Psoas muscle (tissue), 8 donors: ENCODE results near the gene SLC28A3. TPM values are rescaled to one million over a fixed set of nuclear protein-coding genes. Genes with fewer than 3 reads are reported as not detected.

Source experiments
- ATAC-seq, 4 donors: fragments of 200-7000 bp; cut with Tn5 transposase; one replicate each; pipeline ENCODE4 v1.9.1; 2020; ENCODE audit warnings: moderate library complexity in 3 of 4, mild to moderate bottlenecking in 2 of 4
- DNase-seq, 2 donors: peaks; one replicate each; pipeline ENCODE4 v3.0.0-alpha.2; 2020
- H3K27ac ChIP-seq: fragments of 200-600 bp; one replicate; pipeline ENCODE4 v1.8.0; 2022
- H3K27me3 ChIP-seq, 3 donors: fragments of 200-600 bp in 1 of 3; one replicate each; pipeline versions ENCODE4 v1.6.1 to v1.8.0; 2013 to 2022; ENCODE audit warnings: low read length in 2 of 3, mild to moderate bottlenecking in 2 of 3, moderate library complexity in 1 of 3; ENCODE audit not compliant: insufficient read depth in 3 of 3
- H3K36me3 ChIP-seq, 2 donors: fragments of 200-600 bp in 1 of 2; one replicate each; pipeline versions ENCODE4 v1.6.1 to v1.8.0; 2013 to 2022; ENCODE audit warnings: low read depth in 1 of 2, mild to moderate bottlenecking in 1 of 2, moderate library complexity in 1 of 2; ENCODE audit not compliant: insufficient read depth in 1 of 2
- H3K4me1 ChIP-seq: fragments of 200-600 bp; one replicate; pipeline ENCODE4 v1.8.0; 2022
- H3K4me3 ChIP-seq: fragments of 200-600 bp; one replicate; pipeline ENCODE4 v1.8.0; 2022; ENCODE audit warnings: mild to moderate bottlenecking
- H3K9me3 ChIP-seq: fragments of 200-600 bp; one replicate; pipeline ENCODE4 v1.8.0; 2022
- WGBS, 3 donors: extraction: QIAGEN DNeasy Blood & Tissue Kit; methylation state at CpG; one replicate each; pipeline versions ENCODE4 v1.1.6 to v1.1.7; 2013; 5-methylcytosine and 5-hydroxymethylcytosine counted together
- intact Hi-C, 2 donors: fragments of 100-400 bp; cut with DNase I; formaldehyde crosslinking; loops; one replicate each; pipeline versions ENCODE4 v1.11.0 to v1.14.2; 2022
- polyA plus RNA-seq, 3 donors: library from polyadenylated mRNA; stranded (reverse); fragments of 200-250 nt; gene quantifications; one replicate each; pipeline ENCODE4 v1.2.3, GENCODE V29; 2013
- total RNA-seq, 4 donors: library from RNA; stranded (reverse); fragmentation: NEBNext Ultra II Directional in 2 of 4; extraction: Animal tissue kit (Norgen Biotek cat#: 25700) in 2 of 4; gene quantifications; one replicate each; pipeline versions ENCODE4 v1.2.1 to v1.2.4, GENCODE V29; 2021 to 2023
- TF ChIP-seq, protein P1 (sequence below): fragments of 200-600 bp; IDR thresholded peaks from one replicate; pipeline ENCODE4 v1.8.0; 2022; ENCODE audit warnings: antibody characterized with exemption
- donor health status: healthy with polysubstance abuse.
- donor health status: DM: no; HTN: no; CAD: no; lungs with moderate emphysema.
- donor health status: Bipolar disorder and iron deficiency.
- donor health status: healthy.
- donor health status: DM: yes; HTN: yes; CAD: no.
- donor health status: DM: no; HTN: no; CAD: no.
- donor health status: DM: no; HTN: no; CAD: no.
- donor health status: DM: yes; HTN: yes; CAD: no.

The SLC28A3 gene
- total and polyA plus RNA-seq, 7 donors = not detected

DNA sequence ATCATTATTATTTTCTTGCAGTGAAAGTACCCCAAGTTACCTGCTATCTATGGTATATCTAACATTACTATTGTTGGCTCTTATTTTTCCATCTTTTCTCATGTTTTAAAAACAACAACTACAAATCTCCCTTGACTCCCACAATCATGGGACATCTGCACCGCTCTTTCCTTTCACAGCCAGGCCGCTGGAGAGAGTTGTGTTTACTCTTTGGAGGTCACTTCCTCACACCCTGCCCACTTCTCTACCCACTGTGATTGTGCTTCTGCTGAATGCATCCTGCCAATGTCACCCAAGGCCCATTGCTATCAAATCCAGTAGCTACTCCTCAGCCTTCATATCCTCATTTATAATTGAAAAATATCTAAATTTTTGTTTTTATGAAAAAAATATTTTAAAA is 29.7 kb downstream of the SLC28A3 start:
- H3K27me3 ChIP-seq = peaks cover 0 to 2% (median 0%) of the 10 kb centered on the region in 3 donors
- intact Hi-C loops = loop anchor here in 1 of 2 donors (5.0 kb wide), 1 partner anchor 49 kb away; no protein-coding TSS in a partner anchor
- no peaks in the 10 kb centered on the region for H3K9me3 ChIP-seq
- no peak for DNase-seq
- no peaks in the 10 kb centered on the region for H3K36me3 ChIP-seq
- H3K4me3 ChIP-seq = no peak overlapping the region
- WGBS, 3 donors = 61 to 75% (median 69%) methylated on average over 2 of the region's 2 CpGs
- H3K27ac ChIP-seq = no peak overlapping the region
- no peak for ATAC-seq
- H3K4me1 ChIP-seq = no peaks in the 10 kb centered on the region
- TF ChIP-seq, protein P1, sequence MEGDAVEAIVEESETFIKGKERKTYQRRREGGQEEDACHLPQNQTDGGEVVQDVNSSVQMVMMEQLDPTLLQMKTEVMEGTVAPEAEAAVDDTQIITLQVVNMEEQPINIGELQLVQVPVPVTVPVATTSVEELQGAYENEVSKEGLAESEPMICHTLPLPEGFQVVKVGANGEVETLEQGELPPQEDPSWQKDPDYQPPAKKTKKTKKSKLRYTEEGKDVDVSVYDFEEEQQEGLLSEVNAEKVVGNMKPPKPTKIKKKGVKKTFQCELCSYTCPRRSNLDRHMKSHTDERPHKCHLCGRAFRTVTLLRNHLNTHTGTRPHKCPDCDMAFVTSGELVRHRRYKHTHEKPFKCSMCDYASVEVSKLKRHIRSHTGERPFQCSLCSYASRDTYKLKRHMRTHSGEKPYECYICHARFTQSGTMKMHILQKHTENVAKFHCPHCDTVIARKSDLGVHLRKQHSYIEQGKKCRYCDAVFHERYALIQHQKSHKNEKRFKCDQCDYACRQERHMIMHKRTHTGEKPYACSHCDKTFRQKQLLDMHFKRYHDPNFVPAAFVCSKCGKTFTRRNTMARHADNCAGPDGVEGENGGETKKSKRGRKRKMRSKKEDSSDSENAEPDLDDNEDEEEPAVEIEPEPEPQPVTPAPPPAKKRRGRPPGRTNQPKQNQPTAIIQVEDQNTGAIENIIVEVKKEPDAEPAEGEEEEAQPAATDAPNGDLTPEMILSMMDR = no peak

- Histone ChIP-seq H3K27ac (no peak overlapping the region), H3K4me3 (no peak overlapping the region), H3K4me1 (no peaks in the 10 kb centered on the region), H3K36me3 (no peaks in the 10 kb centered on the region), H3K9me3 (no peaks in the 10 kb centered on the region), H3K27me3 (no peaks in the 10 kb centered on the region)
- ATAC-seq (no peak), DNase-seq (no peak)
- 81 to 82% (median 81%) methylated on average over 5 of the region's 5 CpGs for WGBS, 3 donors
- TF ChIP-seq, protein P1 = no peak
- intact Hi-C loops = no loop called here
These were observed 34.9 kb downstream of the SLC28A3 start for GRCh38 chr9:84305497-84306131.

DNA sequence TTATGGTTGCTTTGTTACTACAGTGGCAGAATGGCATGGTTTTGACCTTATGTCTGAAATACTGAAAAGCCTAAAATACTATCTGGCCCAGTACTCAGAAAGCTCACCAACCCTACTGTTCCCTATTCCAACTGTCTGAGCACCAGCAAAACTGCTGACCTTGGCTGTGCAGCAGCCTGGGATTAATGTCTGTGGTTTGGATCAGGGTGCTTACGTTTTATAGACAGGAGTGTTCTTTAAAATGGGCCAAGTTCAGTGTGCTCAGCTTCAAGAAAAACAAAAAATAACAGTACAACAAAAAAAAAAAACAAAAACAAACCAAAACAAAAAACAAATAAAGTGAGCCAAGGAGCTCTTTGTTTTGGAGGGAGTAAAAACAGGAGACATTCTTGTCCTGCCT is 36.4 kb downstream of the SLC28A3 start:
- 20 to 42% (median 25%) methylated on average over 1 of the region's 1 CpG for WGBS, 3 donors
- TF ChIP-seq, protein P1 = no peak
- intact Hi-C loops = no loop called here
- Histone ChIP-seq H3K4me3 (no peak overlapping the region), H3K27me3 (no peaks in the 10 kb centered on the region), H3K9me3 (no peaks in the 10 kb centered on the region), H3K36me3 (no peaks in the 10 kb centered on the region), H3K27ac (no peak overlapping the region), H3K4me1 (no peaks in the 10 kb centered on the region)
- DNase-seq = no peak
- no peak for ATAC-seq

- intact Hi-C loops = no loop called here
- no peak overlapping the region for H3K4me3 ChIP-seq
- no peak for ATAC-seq
- H3K4me1 ChIP-seq = no peaks in the 10 kb centered on the region
- 92 to 95% (median 92%) methylated on average over 4 of the region's 4 CpGs for WGBS, 3 donors
- TF ChIP-seq, protein P1 = no peak
- H3K27me3 ChIP-seq = no peaks in the 10 kb centered on the region
- no peak for DNase-seq
- no peak overlapping the region for H3K27ac ChIP-seq
- H3K36me3 ChIP-seq = no peaks in the 10 kb centered on the region
- H3K9me3 ChIP-seq = no peaks in the 10 kb centered on the region
These were observed 37.5 kb downstream of the SLC28A3 start for GRCh38 chr9:84303061-84303460.

GRCh38 chr9:84301851-84302250 is 38.7 kb downstream of the SLC28A3 start:
- DNase-seq (no peak), ATAC-seq (no peak)
- no peaks in the 10 kb centered on the region for H3K9me3 ChIP-seq
- H3K27ac ChIP-seq = no peak overlapping the region
- H3K36me3 ChIP-seq = no peaks in the 10 kb centered on the region
- H3K4me1 ChIP-seq = no peaks in the 10 kb centered on the region
- H3K27me3 ChIP-seq = no peaks in the 10 kb centered on the region
- no peak overlapping the region for H3K4me3 ChIP-seq
- TF ChIP-seq, protein P1 = no peak
- WGBS, 3 donors = 24 to 52% (median 26%) methylated on average over 3 of the region's 3 CpGs
- intact Hi-C loops = no loop called here
